HG03103 (cell line): ENCODE measurements around the gene ZFP36.

Source experiments
- ATAC-seq: cut with Tn5 transposase; IDR thresholded peaks from one replicate; pipeline ENCODE4 v1.9.1; 2021; ENCODE audit warnings: low read depth; ENCODE audit not compliant: unreplicated experiment

The ZFP36 gene

DNA sequence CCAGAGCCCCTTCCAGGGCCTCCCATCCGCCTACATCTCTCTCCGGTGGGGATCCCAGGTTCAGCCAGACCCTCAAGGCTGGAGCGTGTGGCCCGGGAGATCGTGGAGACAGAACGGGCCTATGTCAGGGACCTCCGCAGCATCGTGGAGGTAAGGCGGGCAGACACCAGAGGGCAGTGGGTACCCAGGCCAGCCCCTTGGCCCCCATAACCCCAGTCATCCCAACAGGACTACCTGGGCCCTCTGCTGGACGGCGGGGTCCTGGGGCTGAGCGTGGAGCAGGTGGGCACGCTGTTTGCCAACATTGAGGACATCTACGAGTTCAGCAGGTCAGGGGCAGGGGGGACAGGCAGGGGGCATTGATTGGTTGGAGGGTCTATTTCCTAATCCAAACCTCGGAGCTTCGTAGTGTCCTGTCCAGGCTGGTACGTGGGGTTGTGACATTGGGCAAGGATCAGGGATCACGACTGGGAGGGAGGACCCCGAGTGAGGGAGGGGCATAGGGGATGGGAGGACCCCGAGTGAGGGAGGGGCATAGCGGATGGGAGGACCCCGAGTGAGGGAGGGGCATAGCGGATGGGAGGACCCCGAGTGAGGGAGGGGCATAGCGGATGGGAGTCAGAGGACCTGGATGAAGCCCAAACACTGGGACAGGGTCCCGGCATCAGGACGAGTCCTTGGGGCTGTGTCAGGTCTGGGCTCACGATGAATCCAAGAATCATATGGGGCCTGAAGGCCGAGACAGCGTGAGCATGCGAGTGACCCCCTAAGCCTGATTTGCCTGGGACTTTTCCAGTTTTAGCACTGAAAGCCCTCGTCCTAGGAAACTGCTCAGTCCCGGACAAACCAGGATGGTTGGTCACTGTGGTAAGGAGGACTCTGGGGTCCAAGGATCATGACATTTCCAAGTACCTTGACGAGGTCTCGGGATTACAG lies 8.7 kb downstream of the ZFP36 start:
- no peak for ATAC-seq

DNA sequence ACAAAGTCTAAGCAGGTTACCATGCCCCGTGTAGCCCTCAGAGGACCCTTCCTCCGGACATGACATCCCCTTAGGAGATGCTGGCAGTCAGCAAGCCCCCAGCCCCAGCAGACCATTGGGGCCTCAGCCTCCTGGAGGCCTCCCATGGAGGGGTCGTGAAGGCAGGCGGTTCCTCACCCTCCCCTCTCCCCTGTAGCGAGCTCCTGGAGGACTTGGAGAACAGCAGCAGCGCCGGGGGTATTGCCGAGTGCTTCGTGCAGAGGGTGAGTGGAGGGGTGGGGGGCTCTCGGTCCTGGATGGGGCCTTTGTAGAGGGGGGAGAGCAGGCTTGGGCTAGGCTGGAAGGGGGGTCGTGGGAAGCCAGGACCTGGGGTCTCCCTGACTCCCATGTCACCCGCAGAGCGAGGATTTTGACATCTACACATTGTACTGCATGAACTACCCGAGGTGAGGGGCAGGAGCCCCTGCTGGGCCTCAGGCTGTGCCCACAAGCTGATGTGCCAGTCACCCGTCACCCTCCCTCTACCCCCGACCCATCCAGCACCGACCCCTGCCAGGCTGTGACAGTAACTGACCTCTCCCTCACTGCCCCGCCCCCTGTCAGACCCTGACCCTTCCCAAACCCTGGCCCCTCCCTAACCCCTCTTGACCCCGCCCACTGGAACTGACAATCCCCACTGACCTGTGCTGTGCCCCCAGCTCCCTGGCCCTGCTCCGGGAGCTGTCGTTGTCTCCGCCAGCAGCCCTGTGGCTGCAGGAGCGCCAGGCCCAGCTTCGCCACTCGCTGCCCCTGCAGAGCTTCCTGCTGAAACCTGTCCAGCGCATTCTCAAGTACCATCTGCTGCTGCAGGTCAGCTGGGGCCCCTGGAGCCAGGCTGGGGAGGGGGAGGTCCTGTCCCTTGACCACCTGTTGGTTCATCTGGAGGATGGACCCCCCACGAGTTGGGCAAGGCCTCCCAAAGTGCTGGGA lies 9.8 kb downstream of the ZFP36 start:
- ATAC-seq: no peak

DNA sequence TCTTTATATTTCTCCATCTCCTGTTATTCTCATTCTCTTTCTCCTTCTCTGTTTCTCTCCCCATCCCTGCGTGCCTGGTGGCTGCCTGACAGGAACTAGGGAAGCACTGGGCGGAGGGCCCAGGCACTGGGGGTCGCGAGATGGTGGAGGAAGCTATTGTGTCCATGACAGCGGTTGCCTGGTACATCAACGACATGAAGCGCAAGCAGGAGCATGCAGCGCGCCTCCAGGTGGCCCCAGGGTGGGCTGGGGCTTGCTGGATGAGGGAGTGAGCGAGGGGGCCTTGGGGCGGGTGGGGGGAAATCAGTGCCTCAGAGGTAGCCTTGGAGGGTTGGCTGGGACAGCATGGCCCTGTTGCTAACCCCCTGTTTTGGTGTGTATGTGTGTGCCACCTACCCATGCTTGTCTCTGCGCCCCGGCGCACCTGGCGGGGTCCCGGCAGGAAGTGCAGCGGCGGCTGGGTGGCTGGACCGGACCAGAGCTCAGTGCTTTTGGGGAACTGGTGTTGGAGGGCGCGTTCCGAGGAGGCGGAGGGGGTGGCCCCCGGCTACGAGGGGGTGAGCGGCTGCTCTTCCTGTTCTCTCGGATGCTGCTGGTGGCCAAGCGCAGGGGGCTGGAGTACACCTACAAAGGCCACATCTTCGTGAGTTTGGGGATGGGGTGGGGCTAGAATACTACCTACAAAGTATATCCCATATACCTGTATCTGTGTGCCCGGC lies 11.0 kb downstream of the ZFP36 start:
- no peak for ATAC-seq

DNA sequence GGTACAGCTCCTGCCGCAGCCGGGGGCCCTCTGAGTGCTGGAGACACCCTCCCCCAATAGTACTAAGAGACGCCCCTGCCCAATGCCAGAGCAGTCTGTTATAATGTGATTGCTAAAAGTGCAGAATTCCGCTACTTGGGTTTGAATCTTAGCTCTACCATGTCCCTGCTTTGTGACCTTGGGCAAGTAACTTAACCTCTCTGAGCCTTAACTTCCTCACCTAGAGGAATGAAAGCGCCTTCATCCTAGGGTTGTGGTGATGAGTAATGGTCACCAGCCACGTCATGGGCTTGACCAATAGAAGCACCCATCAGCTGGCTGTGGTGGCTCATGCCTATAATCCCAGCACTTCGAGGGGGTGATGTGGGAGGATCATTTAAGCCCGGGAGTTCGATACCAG lies 12.4 kb downstream of the ZFP36 start:
- ATAC-seq: no peak

DNA sequence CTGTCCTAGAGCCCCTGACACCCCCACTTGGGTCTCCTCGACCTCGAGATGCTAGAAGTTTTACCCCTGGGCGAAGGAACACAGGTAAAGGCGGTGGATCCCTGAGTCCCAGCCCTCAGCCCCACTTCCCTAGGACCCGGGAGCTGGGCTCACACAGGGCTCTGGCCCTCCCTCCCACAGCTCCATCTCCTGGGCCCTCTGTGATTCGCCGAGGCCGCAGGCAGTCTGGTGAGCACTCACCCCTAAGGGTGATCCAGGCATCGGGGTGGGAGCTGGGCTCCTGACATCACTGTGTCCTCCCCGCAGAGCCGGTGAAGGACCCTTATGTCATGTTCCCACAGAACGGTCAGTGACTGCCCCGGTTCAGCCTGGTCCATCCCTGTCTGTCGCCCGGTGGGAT lies 14.1 kb downstream of the ZFP36 start:
- ATAC-seq: no peak

DNA sequence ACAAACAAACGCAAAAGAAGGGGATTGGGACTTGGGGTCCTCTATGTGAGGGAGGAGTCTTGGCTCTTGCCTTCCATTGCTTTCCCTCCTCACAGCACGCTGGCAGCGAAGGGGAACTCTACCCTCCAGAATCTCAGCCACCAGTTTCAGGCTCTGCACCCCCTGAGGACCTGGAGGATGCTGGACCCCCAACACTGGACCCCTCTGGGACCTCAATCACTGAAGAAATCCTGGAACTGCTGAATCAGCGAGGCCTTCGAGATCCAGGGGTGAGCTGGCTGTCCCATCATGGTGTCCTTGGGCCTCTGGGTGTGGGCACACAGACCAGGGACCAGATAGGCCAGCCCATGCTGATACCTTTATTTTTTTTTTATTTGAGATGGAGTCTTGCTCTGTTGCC lies 15.4 kb downstream of the ZFP36 start:
- ATAC-seq: no peak

DNA sequence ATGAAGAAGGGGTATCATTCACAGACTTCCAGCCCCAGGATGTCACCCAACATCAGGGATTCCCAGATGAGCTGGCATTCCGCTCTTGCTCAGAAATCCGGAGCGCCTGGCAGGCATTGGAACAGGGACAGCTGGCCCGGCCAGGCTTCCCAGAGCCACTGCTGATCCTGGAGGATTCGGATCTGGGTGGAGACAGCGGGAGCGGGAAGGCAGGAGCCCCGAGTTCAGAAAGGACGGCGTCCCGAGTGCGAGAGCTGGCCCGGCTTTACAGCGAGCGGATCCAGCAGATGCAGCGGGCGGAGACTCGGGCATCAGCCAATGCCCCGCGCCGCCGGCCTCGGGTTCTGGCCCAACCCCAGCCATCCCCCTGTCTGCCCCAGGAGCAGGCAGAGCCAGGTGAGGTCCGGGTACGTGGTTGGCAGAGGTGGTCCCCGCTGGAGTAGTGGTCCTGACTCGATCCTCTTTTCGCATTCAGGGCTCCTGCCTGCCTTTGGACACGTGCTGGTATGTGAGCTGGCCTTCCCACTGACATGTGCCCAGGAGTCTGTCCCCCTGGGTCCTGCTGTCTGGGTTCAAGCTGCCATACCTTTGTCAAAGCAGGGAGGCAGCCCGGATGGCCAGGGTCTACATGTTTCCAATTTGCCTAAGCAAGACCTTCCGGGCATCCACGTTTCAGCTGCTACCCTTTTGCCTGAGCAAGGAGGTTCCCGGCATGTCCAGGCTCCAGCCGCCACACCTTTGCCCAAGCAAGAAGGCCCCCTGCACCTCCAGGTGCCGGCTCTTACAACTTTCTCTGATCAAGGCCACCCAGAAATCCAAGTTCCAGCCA lies 16.8 kb downstream of the ZFP36 start:
- no peak for ATAC-seq

DNA sequence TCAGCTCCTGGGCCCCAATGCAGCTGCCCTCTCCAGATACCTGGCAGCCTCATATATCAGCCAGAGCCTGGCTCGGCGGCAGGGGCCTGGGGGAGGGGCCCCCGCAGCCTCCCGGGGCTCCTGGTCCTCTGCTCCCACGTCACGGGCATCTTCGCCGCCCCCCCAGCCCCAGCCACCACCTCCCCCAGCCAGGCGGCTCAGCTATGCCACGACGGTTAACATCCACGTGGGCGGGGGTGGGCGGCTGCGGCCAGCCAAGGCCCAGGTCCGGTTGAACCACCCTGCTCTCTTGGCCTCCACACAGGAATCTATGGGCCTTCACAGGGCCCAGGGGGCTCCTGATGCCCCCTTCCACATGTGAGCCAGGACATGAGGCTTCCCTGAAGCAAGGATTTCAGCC lies 18.3 kb downstream of the ZFP36 start:
- no peak for ATAC-seq

DNA sequence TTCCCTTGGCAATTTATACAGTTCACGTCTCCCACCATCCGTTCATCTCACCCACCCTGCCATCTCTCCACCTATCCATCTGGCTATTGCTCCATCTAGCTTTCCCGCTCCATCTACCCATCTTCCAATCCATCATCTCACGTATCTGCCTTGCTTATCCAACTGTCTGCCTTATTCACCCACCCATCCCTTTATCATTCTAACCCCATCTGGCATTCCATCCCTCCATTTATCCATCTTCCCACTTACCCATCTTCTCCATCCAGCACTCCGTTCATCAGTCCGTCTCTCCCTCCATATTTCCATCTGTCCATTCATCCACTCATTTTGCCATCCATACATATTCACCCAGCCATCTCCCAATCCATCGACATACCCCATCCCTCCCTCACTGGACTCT lies 19.1 kb downstream of the ZFP36 start:
- no peak for ATAC-seq

DNA sequence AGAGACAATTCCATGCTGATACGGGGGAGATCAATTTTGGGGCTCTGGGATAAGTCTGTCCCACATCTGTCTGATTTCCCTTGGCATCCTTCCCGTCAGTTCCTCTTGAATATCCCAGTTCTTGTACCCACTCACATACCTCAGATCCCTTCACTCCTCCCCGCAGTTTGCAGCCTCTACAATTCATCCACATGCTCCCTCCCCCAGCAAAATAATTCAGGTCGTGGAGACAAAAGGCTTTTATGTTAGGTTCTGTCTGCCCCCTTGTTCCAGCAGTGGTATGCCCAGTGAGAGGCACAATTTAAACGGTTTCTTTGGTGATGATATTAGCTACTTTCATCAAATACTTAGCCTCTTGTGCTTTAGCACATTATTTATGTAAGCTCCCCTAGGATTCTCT lies 19.5 kb downstream of the ZFP36 start:
- no peak for ATAC-seq

DNA sequence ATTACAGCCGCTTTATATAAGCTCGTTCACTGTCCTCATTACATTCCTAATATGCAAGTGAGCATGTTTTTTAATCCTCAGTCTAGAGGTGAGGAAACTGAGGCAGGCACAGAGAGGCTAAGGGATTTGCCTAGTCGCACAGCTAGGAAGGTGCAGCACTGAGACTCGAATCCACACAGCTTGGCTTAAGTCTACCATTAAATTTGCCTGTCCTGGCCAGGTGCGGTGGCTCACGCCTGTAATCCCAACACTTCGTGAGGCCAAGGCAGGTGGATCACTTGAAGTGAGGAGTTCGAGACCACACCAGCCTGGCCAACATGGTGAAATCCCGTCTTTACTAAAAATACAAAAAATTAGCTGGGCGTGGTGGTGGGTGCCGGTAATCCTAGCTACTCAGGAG lies 21.1 kb downstream of the ZFP36 start:
- no peak for ATAC-seq

DNA sequence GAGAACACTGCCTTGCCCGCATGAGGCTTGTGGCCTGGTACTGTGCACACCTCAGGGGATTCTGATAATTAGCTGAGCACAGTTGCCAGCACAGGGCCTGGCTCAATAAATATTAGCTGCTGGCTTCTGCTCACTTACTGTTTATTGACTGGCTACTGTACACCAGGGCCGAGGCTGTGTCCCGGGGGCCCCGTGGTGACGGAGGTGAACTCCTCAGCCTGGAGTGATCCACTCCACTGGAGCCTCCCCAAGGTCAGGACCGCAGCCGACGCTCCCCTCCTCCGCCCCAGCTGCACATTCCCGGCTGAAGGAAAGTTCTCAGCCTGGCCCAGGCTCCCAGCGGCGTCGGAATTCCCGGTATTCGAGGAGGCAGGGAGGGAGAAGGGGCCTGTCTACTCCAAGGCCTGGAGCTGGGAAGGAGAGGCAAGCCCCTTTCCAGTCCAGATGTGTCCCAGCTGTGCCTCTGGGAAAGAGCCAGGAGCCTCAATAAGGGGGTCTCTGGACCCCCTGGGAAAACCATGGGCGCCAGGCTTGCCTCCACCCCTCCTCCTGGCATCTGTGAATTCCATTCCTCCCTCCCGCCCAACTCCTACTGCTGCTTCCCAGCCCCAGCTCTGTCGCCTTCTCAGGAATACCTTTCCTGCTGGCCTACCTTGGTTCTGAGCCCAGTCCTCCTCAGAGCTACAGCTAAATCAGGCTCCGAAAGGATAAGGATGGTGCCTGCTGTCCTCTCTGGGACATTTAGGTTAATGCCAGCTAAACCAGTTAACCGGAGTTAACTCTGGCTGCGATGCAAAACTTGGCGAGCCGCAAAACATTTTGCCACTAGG lies 21.9 kb downstream of the ZFP36 start:
- no peak for ATAC-seq

DNA sequence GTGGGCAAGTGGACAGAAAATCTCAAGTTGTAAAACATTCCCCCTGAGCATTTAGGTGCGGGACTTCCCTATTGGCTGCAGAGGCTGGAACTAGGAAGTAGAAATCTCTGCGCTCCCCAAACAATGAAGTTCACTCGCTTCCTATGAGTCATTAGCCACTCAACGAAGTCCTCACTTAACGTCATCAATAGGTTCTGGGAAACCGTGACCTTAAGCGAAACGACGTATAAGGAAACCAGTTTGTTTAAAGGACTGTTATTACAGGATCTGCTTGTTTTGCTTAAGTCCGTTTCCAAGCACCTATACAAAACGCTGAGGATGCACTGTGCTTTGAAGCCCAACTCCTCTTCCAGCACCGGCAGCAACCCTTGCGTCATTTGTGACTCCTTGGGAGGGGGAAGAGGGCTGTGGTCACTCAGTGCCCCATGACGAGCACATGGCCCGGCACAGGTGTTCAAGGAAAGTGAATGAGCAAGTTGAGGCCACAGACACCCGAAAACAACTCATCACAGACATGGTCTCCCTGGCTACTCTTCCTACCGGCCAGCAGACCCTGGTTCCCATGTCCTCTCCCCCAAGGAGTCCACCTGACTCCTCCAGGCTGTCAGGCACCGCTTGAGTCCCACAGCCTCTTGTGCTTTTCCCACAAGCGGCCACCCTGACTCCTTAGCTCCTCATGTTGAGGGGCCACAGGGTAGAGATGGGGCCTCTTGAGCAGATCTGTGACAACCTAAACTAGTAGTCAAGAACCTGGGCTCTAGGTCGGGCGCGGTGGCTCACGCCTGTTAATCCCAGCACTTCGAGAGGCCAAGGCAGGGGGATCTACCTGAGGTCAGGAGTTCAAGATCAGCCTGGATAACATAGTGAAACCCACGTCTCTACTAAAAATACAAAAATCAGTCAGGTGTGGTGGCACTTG lies 24.3 kb downstream of the ZFP36 start:
- no peak for ATAC-seq

DNA sequence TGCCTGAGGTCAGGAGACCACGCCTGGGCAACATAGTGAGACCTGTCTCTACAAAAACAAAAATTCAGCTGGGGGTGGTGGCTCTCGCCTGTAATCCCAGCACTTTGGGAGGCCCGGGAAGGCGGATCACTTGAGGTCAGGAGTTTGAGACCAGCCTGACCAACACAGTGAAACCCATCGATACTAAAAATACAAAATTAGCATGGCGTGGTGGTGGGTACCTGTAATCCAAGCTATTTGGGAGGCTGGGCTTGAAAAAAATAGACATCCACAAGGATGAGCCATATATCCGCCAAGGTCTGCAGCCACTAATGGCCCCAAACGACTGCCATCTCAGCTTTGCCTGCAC lies 26.0 kb downstream of the ZFP36 start:
- no peak for ATAC-seq

DNA sequence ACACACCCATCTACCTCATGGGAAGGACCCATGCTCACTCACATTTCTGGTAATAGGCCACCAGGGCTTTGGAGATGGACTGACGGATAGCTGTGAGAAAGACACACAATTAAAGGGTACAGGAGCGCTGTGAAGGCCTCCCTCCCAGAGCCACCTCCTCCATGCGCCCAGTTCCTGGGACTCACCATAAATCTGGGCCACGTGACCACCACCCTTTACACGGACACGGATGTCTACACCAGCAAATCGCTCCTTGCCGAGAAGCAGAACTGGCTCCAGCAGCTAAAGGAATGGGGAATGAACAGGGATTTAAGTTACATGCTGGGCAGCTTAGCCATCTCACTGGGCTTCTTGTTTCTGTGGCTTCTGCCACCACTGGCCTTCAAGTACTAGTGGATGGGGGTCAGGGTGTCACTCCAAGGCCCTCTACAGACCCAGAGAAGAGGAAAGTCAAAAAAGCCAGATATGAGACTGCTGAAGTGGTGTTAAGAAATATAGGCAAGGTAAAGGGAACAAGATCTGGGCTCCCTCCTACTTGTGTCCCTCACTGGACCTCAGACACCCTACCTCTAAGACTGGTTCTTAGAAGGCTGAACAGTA lies 26.9 kb downstream of the ZFP36 start:
- no peak for ATAC-seq

DNA sequence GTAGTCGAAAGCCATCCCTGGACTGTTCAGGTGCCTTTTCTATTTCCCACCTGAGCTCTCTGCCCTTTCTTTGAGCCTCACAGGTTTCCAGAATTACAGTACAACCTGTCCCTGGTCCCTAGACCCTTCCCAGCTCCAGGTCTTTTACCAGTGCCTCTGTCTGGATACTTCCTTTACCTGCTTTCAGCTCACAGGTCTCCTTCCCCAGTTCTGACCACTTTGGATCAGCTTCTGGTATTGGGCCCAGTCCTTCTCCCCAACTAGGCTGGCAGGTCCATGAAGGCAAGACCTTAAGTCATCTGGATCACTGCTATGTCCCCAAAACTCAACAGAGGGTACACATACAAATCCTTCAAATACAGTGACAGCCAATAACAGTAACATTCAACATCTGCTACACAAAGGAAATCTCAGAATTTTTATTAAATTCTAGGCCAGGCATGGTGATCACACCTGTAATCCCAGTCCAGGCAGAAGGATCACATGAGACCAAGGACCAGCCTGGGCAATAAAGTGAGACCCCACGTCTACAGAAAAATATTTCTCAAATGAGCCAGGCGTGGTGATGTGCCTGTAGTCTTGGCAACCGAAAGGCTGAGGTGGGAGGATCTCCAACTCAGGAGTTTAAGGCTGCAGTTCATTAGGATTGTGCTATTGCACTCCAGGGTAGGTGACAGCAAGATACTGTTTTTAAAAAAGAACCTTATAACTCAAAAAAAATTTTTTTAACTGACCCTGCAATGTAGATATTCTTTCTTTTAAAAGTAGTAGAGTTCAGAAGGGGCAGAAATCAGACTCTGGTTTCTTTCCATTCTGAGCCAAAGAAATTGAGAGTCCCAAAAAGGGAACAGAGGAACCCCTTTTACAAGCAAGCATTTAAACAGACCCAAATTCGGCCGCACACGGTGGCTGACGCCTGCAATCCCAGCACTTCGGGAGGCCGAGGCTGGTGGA lies 27.8 kb downstream of the ZFP36 start:
- no peak for ATAC-seq
